Nephron progenitor cell (in vitro differentiated cells): Measurements from ENCODE around the gene PEX14.

Source experiments
- DNase-seq: peaks from one replicate; pipeline ENCODE4 v3.0.0; 2021
- H3K27ac Mint-ChIP-seq: 2 replicates; pipeline ENCODE4 v1.8.0; 2021; ENCODE audit warnings: mild to moderate bottlenecking, moderate library complexity, mixed read lengths
- H3K27me3 Mint-ChIP-seq: 2 replicates; pipeline ENCODE4 v1.8.0; 2021; ENCODE audit warnings: mild to moderate bottlenecking, low read depth, mixed read lengths; ENCODE audit not compliant: poor library complexity
- H3K36me3 Mint-ChIP-seq: 2 replicates; pipeline ENCODE4 v1.8.0; 2021; ENCODE audit warnings: low read depth, mixed read lengths
- H3K4me1 Mint-ChIP-seq: 2 replicates; pipeline ENCODE4 v1.8.0; 2021; ENCODE audit warnings: mixed read lengths
- H3K4me3 Mint-ChIP-seq: 2 replicates; pipeline ENCODE4 v1.8.0; 2021; ENCODE audit warnings: mild to moderate bottlenecking, moderate library complexity, mixed read lengths
- H3K9me3 Mint-ChIP-seq: 2 replicates; pipeline ENCODE4 v1.8.0; 2021; ENCODE audit warnings: mild to moderate bottlenecking, moderate library complexity, mixed read lengths
- TF ChIP-seq, protein P1 (sequence below): fragments of 200-600 bp; sonication (generic); IDR thresholded peaks from 2 replicates; pipeline ENCODE4 v1.5.0; 2021; ENCODE audit warnings: antibody characterized with exemption

Gene PEX14

DNA sequence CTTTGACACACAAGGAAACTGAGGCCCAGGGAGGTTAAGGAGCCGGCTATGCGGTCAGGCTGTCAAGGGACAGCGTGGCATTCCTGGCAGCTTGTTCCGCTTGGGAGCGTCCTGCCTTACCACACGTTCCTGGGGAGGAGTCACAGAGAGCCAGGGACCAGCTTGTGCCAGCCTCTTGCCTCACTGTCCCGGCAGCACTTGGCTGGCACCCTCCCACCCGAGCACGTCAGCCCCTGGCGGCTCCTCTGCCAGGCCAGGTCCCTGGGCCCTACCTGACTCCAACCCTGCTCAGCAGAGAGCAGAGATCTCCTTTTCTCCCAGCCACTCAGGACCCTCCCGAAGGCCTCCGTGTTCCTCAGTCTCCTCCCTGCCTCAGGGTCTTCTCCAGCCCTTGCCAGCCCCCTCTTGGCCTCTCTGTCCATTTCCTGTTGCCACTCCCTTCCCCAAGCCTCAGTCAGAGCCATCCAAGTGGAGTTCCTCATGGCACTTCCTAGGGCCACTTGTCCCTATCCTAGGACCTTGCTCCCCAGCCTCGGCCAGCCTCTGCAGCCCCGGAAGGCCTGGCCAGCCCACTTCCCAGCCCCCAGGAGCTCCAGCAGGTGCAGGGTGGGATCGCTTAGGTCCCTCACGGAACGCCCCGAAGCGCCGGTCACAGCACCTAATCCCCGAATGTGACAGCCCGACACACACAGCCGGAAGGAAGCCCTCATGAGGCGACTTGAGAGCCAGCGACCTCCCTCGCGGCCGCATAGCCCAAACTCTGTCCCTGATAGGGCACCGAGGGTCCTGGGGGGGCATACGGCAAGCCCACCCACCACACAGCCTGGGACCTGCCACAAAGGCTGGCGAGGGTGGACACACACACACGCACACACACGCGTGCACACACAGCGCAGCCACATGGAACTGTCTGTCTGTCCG lies 191.4 kb downstream of the PEX14 start:
- Mint-ChIP-seq H3K27ac (peak overlapping the region; percentile 14), H3K36me3 (no peaks in the 10 kb centered on the region), H3K27me3 (peaks cover 3% of the 10 kb centered on the region), H3K9me3 (no peaks in the 10 kb centered on the region), H3K4me1 (peaks cover 66% of the 10 kb centered on the region), H3K4me3 (no peak overlapping the region)
- DNase-seq = no peak
- TF ChIP-seq, protein P1, sequence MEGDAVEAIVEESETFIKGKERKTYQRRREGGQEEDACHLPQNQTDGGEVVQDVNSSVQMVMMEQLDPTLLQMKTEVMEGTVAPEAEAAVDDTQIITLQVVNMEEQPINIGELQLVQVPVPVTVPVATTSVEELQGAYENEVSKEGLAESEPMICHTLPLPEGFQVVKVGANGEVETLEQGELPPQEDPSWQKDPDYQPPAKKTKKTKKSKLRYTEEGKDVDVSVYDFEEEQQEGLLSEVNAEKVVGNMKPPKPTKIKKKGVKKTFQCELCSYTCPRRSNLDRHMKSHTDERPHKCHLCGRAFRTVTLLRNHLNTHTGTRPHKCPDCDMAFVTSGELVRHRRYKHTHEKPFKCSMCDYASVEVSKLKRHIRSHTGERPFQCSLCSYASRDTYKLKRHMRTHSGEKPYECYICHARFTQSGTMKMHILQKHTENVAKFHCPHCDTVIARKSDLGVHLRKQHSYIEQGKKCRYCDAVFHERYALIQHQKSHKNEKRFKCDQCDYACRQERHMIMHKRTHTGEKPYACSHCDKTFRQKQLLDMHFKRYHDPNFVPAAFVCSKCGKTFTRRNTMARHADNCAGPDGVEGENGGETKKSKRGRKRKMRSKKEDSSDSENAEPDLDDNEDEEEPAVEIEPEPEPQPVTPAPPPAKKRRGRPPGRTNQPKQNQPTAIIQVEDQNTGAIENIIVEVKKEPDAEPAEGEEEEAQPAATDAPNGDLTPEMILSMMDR = no peak

DNA sequence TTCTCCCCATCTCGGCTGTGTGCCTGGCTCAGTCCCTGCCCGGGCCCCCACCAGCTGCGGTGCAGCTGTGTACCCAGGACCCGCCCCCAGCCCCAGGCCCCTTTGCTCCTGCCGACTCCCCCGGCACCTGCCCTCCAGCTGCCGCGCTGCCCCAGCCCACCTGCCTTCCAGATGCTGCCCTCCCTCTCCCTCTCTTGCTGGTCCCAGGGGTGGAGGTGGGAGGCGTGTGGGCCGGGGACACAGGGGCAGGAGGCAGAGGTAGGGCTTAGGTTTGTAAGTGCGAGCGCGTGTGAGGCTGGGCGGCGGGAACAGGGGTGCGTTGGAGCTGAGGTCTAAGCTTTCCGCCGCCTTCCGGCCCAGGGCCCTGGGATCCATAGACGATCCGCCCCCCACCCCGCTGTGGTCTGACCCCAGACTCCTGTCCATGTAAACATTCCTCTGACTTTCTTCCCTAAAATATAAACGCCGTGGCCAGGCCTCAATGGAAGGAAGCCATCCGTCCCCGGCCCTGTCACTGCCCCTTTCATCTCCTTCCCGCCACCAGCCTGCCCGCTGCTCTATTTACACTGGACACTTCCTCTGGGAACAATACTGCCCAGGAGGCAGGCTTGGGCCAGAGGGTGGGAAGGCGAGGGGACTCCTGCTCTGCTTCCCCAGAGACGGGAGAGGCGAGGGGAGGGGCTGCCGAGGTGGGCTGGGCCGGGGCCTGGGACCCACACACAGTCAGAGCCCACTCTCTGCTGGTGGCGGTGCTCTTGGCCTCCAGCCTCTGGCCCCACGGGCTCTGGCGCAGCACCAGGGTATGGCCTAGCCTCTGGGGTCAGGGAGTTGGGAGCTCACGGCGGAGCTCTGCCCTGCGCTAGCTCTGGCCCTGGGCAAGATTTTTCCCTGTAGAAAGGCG lies 193.4 kb downstream of the PEX14 start:
- Mint-ChIP-seq H3K27ac (no peak overlapping the region), H3K36me3 (no peaks in the 10 kb centered on the region)
- TF ChIP-seq, protein P1 = no peak

DNA sequence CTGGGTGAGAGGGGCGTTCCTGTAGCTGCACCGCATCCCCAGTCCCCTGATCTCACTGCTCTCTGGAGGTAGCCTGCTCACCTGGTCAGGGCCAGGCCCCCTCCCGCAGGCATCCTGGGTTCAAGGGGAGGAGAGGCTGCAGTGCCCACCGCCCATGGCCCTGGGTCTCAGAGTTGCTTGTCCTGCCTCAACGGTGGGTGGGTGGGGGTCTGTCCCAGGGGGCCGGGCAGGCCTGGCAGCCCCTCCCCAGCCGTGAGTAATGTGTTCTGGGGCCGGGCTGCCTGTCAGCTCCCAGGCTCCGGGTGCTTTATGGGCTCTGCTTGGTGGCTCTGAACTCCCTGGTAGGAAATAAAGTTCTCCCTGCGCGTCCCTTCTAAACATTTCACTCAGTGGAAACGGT lies 194.8 kb downstream of the PEX14 start:
- peaks cover 91% of the 10 kb centered on the region for H3K4me1 Mint-ChIP-seq
- no peak overlapping the region for H3K4me3 Mint-ChIP-seq
- H3K27me3 Mint-ChIP-seq = peaks cover 3% of the 10 kb centered on the region
- TF ChIP-seq, protein P1 = no peak
- no peaks in the 10 kb centered on the region for H3K9me3 Mint-ChIP-seq
- H3K36me3 Mint-ChIP-seq = no peaks in the 10 kb centered on the region
- H3K27ac Mint-ChIP-seq = no peak overlapping the region
- no peak for DNase-seq

More for the DNA sequence above, 193.4 kb downstream of the PEX14 start:
- Mint-ChIP-seq H3K4me1 (peaks cover 86% of the 10 kb centered on the region), H3K4me3 (peak overlapping the region; percentile 45), H3K27me3 (peaks cover 3% of the 10 kb centered on the region), H3K9me3 (no peaks in the 10 kb centered on the region)
- DNase-seq = peak; percentile 64

DNA sequence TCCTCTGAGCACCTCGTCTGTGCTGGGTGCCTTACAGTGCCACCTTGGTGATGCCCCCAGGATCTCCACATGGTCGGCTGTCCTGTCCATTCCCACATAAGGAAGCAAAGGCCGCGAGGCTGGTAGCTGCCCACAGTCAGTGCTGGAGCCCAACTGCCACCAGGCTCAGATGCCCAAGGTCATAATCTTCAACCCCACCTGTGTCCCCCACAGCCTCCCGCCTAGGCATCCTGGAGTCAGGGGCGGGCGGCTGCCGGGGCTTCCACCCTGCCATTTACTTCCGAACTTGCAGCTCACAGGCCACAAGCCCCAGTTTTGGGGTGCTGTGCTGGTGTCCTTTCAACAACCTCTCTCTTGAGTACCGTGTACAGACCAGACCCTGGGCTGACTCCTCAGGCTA lies 195.4 kb downstream of the PEX14 start:
- H3K27me3 Mint-ChIP-seq = peaks cover 3% of the 10 kb centered on the region
- no peak for DNase-seq
- TF ChIP-seq, protein P1 = no peak
- peak overlapping the region; percentile 36 for H3K27ac Mint-ChIP-seq
- H3K4me1 Mint-ChIP-seq = peaks cover 97% of the 10 kb centered on the region
- H3K36me3 Mint-ChIP-seq = no peaks in the 10 kb centered on the region
- peak overlapping the region; percentile 69 for H3K4me3 Mint-ChIP-seq
- no peaks in the 10 kb centered on the region for H3K9me3 Mint-ChIP-seq

DNA sequence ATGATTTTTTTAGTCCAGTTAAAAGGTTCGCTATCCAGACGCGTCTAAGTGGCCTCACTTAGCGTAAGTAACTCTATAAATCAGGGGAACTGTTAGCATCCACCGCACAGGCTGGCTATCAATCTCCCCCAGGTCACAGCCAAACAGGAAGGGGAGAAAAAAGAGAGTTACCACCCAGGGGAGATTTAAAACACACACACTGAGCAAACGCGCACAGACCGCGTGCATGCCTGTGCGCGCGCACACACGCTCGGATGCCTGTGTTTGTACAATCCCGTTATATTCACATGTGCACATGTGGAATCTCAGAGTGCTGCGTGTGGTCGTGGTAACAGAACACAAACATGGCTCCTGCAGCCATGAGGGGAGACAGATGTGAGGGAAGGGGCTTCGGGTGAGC lies 196.3 kb downstream of the PEX14 start:
- peaks cover 92% of the 10 kb centered on the region for H3K4me1 Mint-ChIP-seq
- no peaks in the 10 kb centered on the region for H3K36me3 Mint-ChIP-seq
- peak overlapping the region; percentile 74 for H3K27ac Mint-ChIP-seq
- DNase-seq = no peak
- TF ChIP-seq, protein P1 = no peak
- no peaks in the 10 kb centered on the region for H3K27me3 Mint-ChIP-seq
- peak overlapping the region; percentile 69 for H3K4me3 Mint-ChIP-seq
- no peaks in the 10 kb centered on the region for H3K9me3 Mint-ChIP-seq
